ENCODE data around the gene TSPO.

TSPO gene

DNA sequence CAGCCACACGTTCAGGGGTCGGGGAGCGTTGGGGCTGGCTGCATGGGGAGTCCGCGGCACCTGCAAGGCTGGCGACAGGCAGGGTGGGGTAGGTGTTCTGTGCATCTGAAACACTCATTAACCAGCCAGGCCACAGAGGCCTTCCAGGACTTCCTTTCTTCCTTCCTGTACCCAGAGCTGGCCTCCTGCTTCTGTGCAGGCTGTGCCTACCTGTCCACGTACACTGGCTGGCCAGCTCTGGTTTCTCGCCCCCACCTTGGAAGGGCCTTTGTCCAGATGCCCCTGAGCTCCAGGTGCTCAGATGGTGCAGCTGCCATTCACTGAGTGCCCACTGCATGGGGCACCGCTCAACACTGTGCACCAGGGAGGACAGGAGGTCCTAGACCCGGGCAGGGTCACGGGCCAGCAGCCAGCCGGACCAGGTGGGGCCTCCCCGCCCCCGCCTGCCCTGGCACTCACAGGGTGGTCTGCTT is 19.7 kb downstream of the TSPO start:
- Histone ChIP-seq H3K79me2 (ENCODE audit: low read length) (no peaks in the 10 kb centered on the region), H3K27ac (ENCODE audit: low read length) (no peak overlapping the region), H3K27me3 (replicated peaks; ENCODE audit: insufficient read depth, low read length) (no peaks in the 10 kb centered on the region), H4K20me1 (ENCODE audit: insufficient read depth, low read length) (no peaks in the 10 kb centered on the region), H3K4me1 (ENCODE audit: low read length) (no peaks in the 10 kb centered on the region), H2AFZ (ENCODE audit: low read length) (no peak overlapping the region), H3K9me3 (replicated peaks; ENCODE audit: insufficient read depth, low read length) (no peaks in the 10 kb centered on the region), H3K4me2 (ENCODE audit: low read depth, low read length) (no peak overlapping the region), H3K9ac (ENCODE audit: low read length) (no peak overlapping the region), H3K4me3 (ENCODE audit: low read length) (no peak overlapping the region), H3K36me3 (replicated peaks; ENCODE audit: insufficient read depth, low read length) (no peaks in the 10 kb centered on the region; the same call in 1 of the 2 replicates), H3F3A (ENCODE audit: insufficient read depth, low read length) (no peaks in the 10 kb centered on the region), H3K9me2 (replicated peaks; ENCODE audit: insufficient read depth, low read length) (no peaks in the 10 kb centered on the region)
- no peak for DNase-seq
- TF ChIP-seq, protein P1, sequence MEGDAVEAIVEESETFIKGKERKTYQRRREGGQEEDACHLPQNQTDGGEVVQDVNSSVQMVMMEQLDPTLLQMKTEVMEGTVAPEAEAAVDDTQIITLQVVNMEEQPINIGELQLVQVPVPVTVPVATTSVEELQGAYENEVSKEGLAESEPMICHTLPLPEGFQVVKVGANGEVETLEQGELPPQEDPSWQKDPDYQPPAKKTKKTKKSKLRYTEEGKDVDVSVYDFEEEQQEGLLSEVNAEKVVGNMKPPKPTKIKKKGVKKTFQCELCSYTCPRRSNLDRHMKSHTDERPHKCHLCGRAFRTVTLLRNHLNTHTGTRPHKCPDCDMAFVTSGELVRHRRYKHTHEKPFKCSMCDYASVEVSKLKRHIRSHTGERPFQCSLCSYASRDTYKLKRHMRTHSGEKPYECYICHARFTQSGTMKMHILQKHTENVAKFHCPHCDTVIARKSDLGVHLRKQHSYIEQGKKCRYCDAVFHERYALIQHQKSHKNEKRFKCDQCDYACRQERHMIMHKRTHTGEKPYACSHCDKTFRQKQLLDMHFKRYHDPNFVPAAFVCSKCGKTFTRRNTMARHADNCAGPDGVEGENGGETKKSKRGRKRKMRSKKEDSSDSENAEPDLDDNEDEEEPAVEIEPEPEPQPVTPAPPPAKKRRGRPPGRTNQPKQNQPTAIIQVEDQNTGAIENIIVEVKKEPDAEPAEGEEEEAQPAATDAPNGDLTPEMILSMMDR (IDR thresholded peaks at IDR 0.05; ENCODE audit: low read length): no peak
- no peak for TF ChIP-seq EZH2 (optimal IDR thresholded peaks at IDR 0.05; ENCODE audit: low read depth, low read length)
- TF ChIP-seq EZH2phosphoT487 (IDR thresholded peaks at IDR 0.05; ENCODE audit: low read length): no peak

DNA sequence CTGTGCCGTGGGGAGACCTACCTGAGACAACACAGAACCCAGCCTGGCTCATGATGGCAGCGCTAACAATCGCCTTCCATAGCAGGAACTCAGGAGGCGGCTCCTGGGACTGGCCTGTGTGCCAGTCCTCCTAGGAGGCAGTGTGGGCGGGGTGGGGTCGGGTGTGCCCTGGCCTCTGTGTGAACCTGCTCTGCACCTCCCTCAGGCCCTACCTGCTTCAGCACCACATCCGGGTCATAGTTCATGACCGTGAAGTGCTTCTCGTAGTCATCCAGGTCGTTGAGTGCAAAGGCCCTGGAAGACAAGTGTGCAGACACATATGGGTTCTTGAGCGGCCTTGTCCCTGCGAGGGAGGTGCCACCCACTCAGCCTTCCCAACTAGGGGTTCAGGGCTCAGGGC is 20.2 kb downstream of the TSPO start:
- H3F3A ChIP-seq (ENCODE audit: insufficient read depth, low read length): no peaks in the 10 kb centered on the region
- H3K9ac ChIP-seq (ENCODE audit: low read length): no peak overlapping the region
- H3K27ac ChIP-seq (ENCODE audit: low read length): no peak overlapping the region
- H3K4me3 ChIP-seq (ENCODE audit: low read length): no peak overlapping the region
- no peak overlapping the region for H3K4me2 ChIP-seq (ENCODE audit: low read depth, low read length)
- no peaks in the 10 kb centered on the region for H3K4me1 ChIP-seq (ENCODE audit: low read length)
- DNase-seq: no peak
- H4K20me1 ChIP-seq (ENCODE audit: insufficient read depth, low read length): no peaks in the 10 kb centered on the region
- H3K9me3 ChIP-seq (replicated peaks; ENCODE audit: insufficient read depth, low read length): no peaks in the 10 kb centered on the region
- no peaks in the 10 kb centered on the region for H3K79me2 ChIP-seq (ENCODE audit: low read length)
- TF ChIP-seq EZH2 (optimal IDR thresholded peaks at IDR 0.05; ENCODE audit: low read depth, low read length) (no peak), EZH2phosphoT487 (IDR thresholded peaks at IDR 0.05; ENCODE audit: low read length) (no peak)
- TF ChIP-seq, protein P1 (IDR thresholded peaks at IDR 0.05; ENCODE audit: low read length): no peak
- H3K9me2 ChIP-seq (replicated peaks; ENCODE audit: insufficient read depth, low read length): no peaks in the 10 kb centered on the region
- H3K36me3 ChIP-seq (replicated peaks; ENCODE audit: insufficient read depth, low read length): no peaks in the 10 kb centered on the region; the same call in 1 of the 2 replicates
- no peak overlapping the region for H2AFZ ChIP-seq (ENCODE audit: low read length)
- H3K27me3 ChIP-seq (replicated peaks; ENCODE audit: insufficient read depth, low read length): no peaks in the 10 kb centered on the region

DNA sequence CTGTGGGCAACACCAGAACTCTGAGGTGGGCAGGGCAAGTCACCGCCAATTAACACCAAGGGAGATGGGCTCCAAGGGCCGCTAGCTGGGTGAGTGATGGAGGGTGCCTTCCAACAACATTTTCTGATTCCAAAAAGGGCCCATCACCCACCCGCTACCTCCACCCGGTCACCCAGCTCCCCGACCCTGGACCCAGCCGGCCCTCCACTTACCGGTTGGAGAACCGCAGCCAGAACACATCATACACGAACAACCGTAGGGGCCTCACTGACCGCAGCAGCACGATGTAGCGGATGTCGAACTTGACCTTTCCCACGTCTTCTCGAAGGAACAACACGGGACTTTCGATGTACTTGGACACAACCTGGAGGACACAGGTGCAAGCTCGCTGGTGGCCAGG is 20.8 kb downstream of the TSPO start:
- no peak overlapping the region for H3K4me2 ChIP-seq (ENCODE audit: low read depth, low read length)
- no peak overlapping the region for H3K27ac ChIP-seq (ENCODE audit: low read length)
- TF ChIP-seq EZH2phosphoT487 (IDR thresholded peaks at IDR 0.05; ENCODE audit: low read length) (no peak), EZH2 (optimal IDR thresholded peaks at IDR 0.05; ENCODE audit: low read depth, low read length) (no peak)
- TF ChIP-seq, protein P1 (IDR thresholded peaks at IDR 0.05; ENCODE audit: low read length): no peak
- no peaks in the 10 kb centered on the region for H3K9me3 ChIP-seq (replicated peaks; ENCODE audit: insufficient read depth, low read length)
- no peak overlapping the region for H2AFZ ChIP-seq (ENCODE audit: low read length)
- no peak for DNase-seq
- no peak overlapping the region for H3K4me3 ChIP-seq (ENCODE audit: low read length)
- no peaks in the 10 kb centered on the region; the same call in 1 of the 2 replicates for H3K36me3 ChIP-seq (replicated peaks; ENCODE audit: insufficient read depth, low read length)
- no peaks in the 10 kb centered on the region for H3F3A ChIP-seq (ENCODE audit: insufficient read depth, low read length)
- no peak overlapping the region for H3K9ac ChIP-seq (ENCODE audit: low read length)
- no peaks in the 10 kb centered on the region for H3K79me2 ChIP-seq (ENCODE audit: low read length)
- H3K4me1 ChIP-seq (ENCODE audit: low read length): no peaks in the 10 kb centered on the region
- no peaks in the 10 kb centered on the region for H3K27me3 ChIP-seq (replicated peaks; ENCODE audit: insufficient read depth, low read length)
- no peaks in the 10 kb centered on the region for H3K9me2 ChIP-seq (replicated peaks; ENCODE audit: insufficient read depth, low read length)
- H4K20me1 ChIP-seq (ENCODE audit: insufficient read depth, low read length): no peaks in the 10 kb centered on the region
